Esophagus muscularis mucosa (tissue), 4 donors: ENCODE results near the gene MAGEA9.
"Not testable (repeated sequence)": the region's sequence is repeated elsewhere in the genome, so short reads cannot be mapped to it uniquely, and the experiment has no call there.

Source experiments
- EP300 ChIP-seq: sonication (generic); formaldehyde crosslinking; IDR thresholded peaks from one replicate; pipeline ENCODE4 v1.6.1; 2017; ENCODE audit warnings: antibody characterized with exemption
- POLR2AphosphoS5 ChIP-seq, 2 donors: sonication (generic); formaldehyde crosslinking; IDR thresholded peaks; one replicate each; pipeline ENCODE4 v1.6.1; 2017; ENCODE audit warnings: antibody characterized with exemption in 2 of 2
- TF ChIP-seq, protein P1 (sequence below), 3 experiments: fragments of 200-600 bp in 2 of 3; fragments of 450-650 bp in 1 of 3; sonication (generic) in 2 of 3; IDR thresholded peaks; one replicate each; pipeline ENCODE4 v1.5.1; 2017 to 2019; ENCODE audit warnings: antibody characterized with exemption in 3 of 3, mild to moderate bottlenecking in 2 of 3, moderate library complexity in 1 of 3

DNA sequence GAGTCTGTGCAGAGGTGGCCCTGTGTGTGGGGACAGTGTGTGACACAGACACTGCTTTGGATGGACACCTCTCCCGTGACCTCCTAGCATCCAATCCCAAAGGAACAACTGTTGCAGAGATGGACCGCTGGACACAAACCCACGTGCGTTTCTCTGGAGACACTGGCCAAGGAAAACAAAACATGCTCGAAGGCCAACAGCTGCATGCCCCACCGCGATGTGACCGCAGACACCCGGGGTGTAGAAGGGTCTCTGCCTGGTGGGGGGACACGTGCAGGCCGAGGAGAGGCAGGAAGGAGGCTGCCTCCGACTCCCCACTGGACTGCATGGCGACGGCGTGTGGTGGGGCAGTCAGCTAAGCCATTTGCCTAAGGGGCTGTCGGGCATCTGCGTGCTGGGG is 8.0 kb upstream of the MAGEA9 start, which contains the start of gene HSFX1:
- TF ChIP-seq POLR2AphosphoS5 (IDR thresholded peaks at IDR 0.05); EP300: not testable (repeated sequence)
- TF ChIP-seq, protein P1, sequence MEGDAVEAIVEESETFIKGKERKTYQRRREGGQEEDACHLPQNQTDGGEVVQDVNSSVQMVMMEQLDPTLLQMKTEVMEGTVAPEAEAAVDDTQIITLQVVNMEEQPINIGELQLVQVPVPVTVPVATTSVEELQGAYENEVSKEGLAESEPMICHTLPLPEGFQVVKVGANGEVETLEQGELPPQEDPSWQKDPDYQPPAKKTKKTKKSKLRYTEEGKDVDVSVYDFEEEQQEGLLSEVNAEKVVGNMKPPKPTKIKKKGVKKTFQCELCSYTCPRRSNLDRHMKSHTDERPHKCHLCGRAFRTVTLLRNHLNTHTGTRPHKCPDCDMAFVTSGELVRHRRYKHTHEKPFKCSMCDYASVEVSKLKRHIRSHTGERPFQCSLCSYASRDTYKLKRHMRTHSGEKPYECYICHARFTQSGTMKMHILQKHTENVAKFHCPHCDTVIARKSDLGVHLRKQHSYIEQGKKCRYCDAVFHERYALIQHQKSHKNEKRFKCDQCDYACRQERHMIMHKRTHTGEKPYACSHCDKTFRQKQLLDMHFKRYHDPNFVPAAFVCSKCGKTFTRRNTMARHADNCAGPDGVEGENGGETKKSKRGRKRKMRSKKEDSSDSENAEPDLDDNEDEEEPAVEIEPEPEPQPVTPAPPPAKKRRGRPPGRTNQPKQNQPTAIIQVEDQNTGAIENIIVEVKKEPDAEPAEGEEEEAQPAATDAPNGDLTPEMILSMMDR (IDR thresholded peaks at IDR 0.05) = not testable (repeated sequence)
